H9 (cell line): ENCODE results near the gene RFPL3. TPM values are rescaled to one million over a fixed set of nuclear protein-coding genes. Genes with fewer than 3 reads are reported as not detected.

Source experiments
- DNase-seq: peaks from one replicate; pipeline ENCODE4 v3.0.0-alpha.2; 2017
- H2AFZ ChIP-seq: one replicate; pipeline ENCODE4 v1.6.1; 2013; ENCODE audit warnings: mild to moderate bottlenecking, low read length, control low read depth, moderate library complexity
- H2AK5ac ChIP-seq: 2 replicates; pipeline ENCODE4 v1.6.1; 2013; ENCODE audit warnings: low read length, control low read depth, mixed read lengths; ENCODE audit not compliant: insufficient read length
- H2BK120ac ChIP-seq: one replicate; pipeline ENCODE4 v1.6.1; 2013; ENCODE audit warnings: low read depth, mild to moderate bottlenecking, low read length, control low read depth, inconsistent platforms; ENCODE audit not compliant: poor library complexity, severe bottlenecking
- H2BK12ac ChIP-seq: 2 replicates; pipeline ENCODE4 v1.6.1; 2013; ENCODE audit warnings: low read length, control low read depth, mixed read lengths, low read depth; ENCODE audit not compliant: insufficient read length
- H2BK15ac ChIP-seq: 2 replicates; pipeline ENCODE4 v1.6.1; 2013; ENCODE audit warnings: low read depth, low read length, control low read depth
- H2BK20ac ChIP-seq: one replicate; pipeline ENCODE4 v1.6.1; 2013; ENCODE audit warnings: low read depth, mild to moderate bottlenecking, low read length, control low read depth, inconsistent platforms; ENCODE audit not compliant: poor library complexity, severe bottlenecking
- H2BK5ac ChIP-seq: 2 replicates; pipeline ENCODE4 v1.6.1; 2013; ENCODE audit warnings: low read length, control low read depth, mixed read lengths; ENCODE audit not compliant: insufficient read length
- H3K14ac ChIP-seq: 2 replicates; pipeline ENCODE4 v1.6.1; 2013; ENCODE audit warnings: low read length, control low read depth; ENCODE audit not compliant: insufficient read depth
- H3K18ac ChIP-seq: 2 replicates; pipeline ENCODE4 v1.6.1; 2013; ENCODE audit warnings: low read depth, mild to moderate bottlenecking, mixed read lengths, low read length, control low read depth; ENCODE audit not compliant: insufficient read length
- H3K23ac ChIP-seq: 2 replicates; pipeline ENCODE4 v1.6.1; 2013; ENCODE audit warnings: low read length, control low read depth, mixed read lengths, low read depth; ENCODE audit not compliant: insufficient read length
- H3K23me2 ChIP-seq: 2 replicates; pipeline ENCODE4 v1.6.1; 2013; ENCODE audit warnings: low read depth, mild to moderate bottlenecking, mixed read lengths, low read length, control low read depth; ENCODE audit not compliant: insufficient read length, poor library complexity, severe bottlenecking
- H3K27ac ChIP-seq: 2 replicates; pipeline ENCODE4 v1.5.1; 2013; ENCODE audit warnings: low read length, control low read depth, mixed read lengths, low read depth; ENCODE audit not compliant: insufficient read length
- H3K27me3 ChIP-seq: 2 replicates; pipeline ENCODE4 v1.6.1; 2013; ENCODE audit warnings: low read length, control low read depth, inconsistent platforms; ENCODE audit not compliant: insufficient read depth
- H3K4ac ChIP-seq: 2 replicates; pipeline ENCODE4 v1.6.1; 2013; ENCODE audit warnings: low read depth, mild to moderate bottlenecking, control low read depth, inconsistent platforms, low read length, moderate library complexity
- H3K4me1 ChIP-seq: 2 replicates; pipeline ENCODE4 v1.6.1; 2013; ENCODE audit warnings: low read length, control low read depth, inconsistent platforms; ENCODE audit not compliant: insufficient read depth
- H3K4me2 ChIP-seq: 2 replicates; pipeline ENCODE4 v1.6.1; 2013; ENCODE audit warnings: low read length, control low read depth, mixed read lengths; ENCODE audit not compliant: insufficient read length, insufficient read depth
- H3K56ac ChIP-seq: 2 replicates; pipeline ENCODE4 v1.6.1; 2013; ENCODE audit warnings: low read depth, mild to moderate bottlenecking, mixed read lengths, low read length, control low read depth; ENCODE audit not compliant: insufficient read length
- H3K79me1 ChIP-seq: 2 replicates; pipeline ENCODE4 v1.6.1; 2013; ENCODE audit warnings: low read depth, mild to moderate bottlenecking, moderate library complexity, low read length, control low read depth, inconsistent platforms; ENCODE audit not compliant: insufficient read depth, poor library complexity, severe bottlenecking
- H3K79me2 ChIP-seq: 2 replicates; pipeline ENCODE4 v1.6.1; 2013; ENCODE audit warnings: low read length, control low read depth, inconsistent platforms; ENCODE audit not compliant: insufficient read depth
- H3K9ac ChIP-seq: 2 replicates; pipeline ENCODE4 v1.6.1; 2013; ENCODE audit warnings: low read length, control low read depth, mixed read lengths; ENCODE audit not compliant: insufficient read length; ENCODE audit errors: extremely low read depth
- H3K9me3 ChIP-seq: one replicate; pipeline ENCODE4 v1.6.1; 2013; ENCODE audit warnings: low read depth, low read length, inconsistent platforms; ENCODE audit not compliant: control insufficient read depth
- H3T11ph ChIP-seq: one replicate; pipeline ENCODE4 v1.6.1; 2013; ENCODE audit warnings: mild to moderate bottlenecking, low read length, control low read depth, inconsistent platforms
- H4K20me1 ChIP-seq: one replicate; pipeline ENCODE4 v1.6.1; 2013; ENCODE audit not compliant: control insufficient read depth, insufficient read length, insufficient read depth
- H4K5ac ChIP-seq: 2 replicates; pipeline ENCODE4 v1.6.1; 2013; ENCODE audit warnings: low read depth, mild to moderate bottlenecking, mixed read lengths, low read length, control low read depth; ENCODE audit not compliant: insufficient read length
- H4K8ac ChIP-seq: replicated peaks from 2 replicates; pipeline ENCODE4 v1.6.1; 2013; ENCODE audit warnings: low read length, control low read depth, mixed read lengths, low read depth; ENCODE audit not compliant: insufficient read length
- H4K91ac ChIP-seq: 2 replicates; pipeline ENCODE4 v1.6.1; 2013; ENCODE audit warnings: low read depth, mild to moderate bottlenecking, moderate library complexity, mixed read lengths, low read length, control low read depth; ENCODE audit not compliant: insufficient read length
- H3K27ac Mint-ChIP-seq, 3 experiments: 2 replicates in 2 of 3; 3 replicates in 1 of 3; pipeline ENCODE4 v1.8.0; 2020 to 2021; ENCODE audit warnings: mixed read lengths in 3 of 3, mild to moderate bottlenecking in 1 of 3, moderate library complexity in 1 of 3
- H3K27me3 Mint-ChIP-seq: 2 replicates; pipeline ENCODE4 v1.8.0; 2021; ENCODE audit warnings: low read depth, mild to moderate bottlenecking, moderate library complexity, mixed read lengths
- H3K36me3 Mint-ChIP-seq, 3 experiments: 2 replicates in 2 of 3; 3 replicates in 1 of 3; pipeline ENCODE4 v1.8.0; 2020 to 2021; ENCODE audit warnings: low read depth in 3 of 3, mixed read lengths in 3 of 3; ENCODE audit not compliant: insufficient read depth in 1 of 3
- H3K4me1 Mint-ChIP-seq, 2 experiments: 2 replicates each; pipeline ENCODE4 v1.8.0; 2020; ENCODE audit warnings: mixed read lengths in 2 of 2
- H3K4me3 Mint-ChIP-seq, 2 experiments: 2 replicates in 1 of 2; 3 replicates in 1 of 2; pipeline ENCODE4 v1.8.0; 2020 to 2021; ENCODE audit warnings: mild to moderate bottlenecking in 2 of 2, mixed read lengths in 2 of 2, moderate library complexity in 1 of 2
- H3K9me3 Mint-ChIP-seq, 2 experiments: 2 replicates in 1 of 2; 3 replicates in 1 of 2; pipeline ENCODE4 v1.8.0; 2020; ENCODE audit warnings: mild to moderate bottlenecking in 2 of 2, mixed read lengths in 2 of 2, moderate library complexity in 1 of 2
- WGBS: extraction: QIAGEN DNeasy Blood & Tissue Kit; methylation state at CpG from one replicate; pipeline ENCODE4 v1.1.7; 2013; ENCODE audit warnings: missing lambda C conversion rate, low lambda C conversion rate, mixed read lengths; ENCODE audit not compliant: insufficient read length; ENCODE audit errors: extremely low coverage; 5-methylcytosine and 5-hydroxymethylcytosine counted together
- total RNA-seq: library from RNA; stranded (reverse); gene quantifications from 2 replicates; pipeline ENCODE4 v1.2.1, GENCODE V29; 2021
- TF ChIP-seq, protein P1 (sequence below): fragments of 200-600 bp; sonication (generic); conservative IDR thresholded peaks from 3 replicates; pipeline ENCODE4 v1.8.0; 2021; ENCODE audit warnings: antibody characterized with exemption, mild to moderate bottlenecking

RFPL3 gene
- total RNA-seq, 1 experiment from 2014 or later: not detected

GRCh38 chr22:32385681-32386080 is 28.0 kb downstream of the RFPL3 start:
- H4K20me1 ChIP-seq: no peaks in the 10 kb centered on the region

More at GRCh38 chr22:32385681-32386080, 28.0 kb downstream of the RFPL3 start:
- no peak overlapping the region for H4K8ac ChIP-seq
- no peak overlapping the region for H2BK120ac ChIP-seq
- no peak overlapping the region for H2AFZ ChIP-seq
- H3K4me1 ChIP-seq: no peaks in the 10 kb centered on the region
- no peak overlapping the region for H3K56ac ChIP-seq
- no peak overlapping the region for H3K9ac ChIP-seq
- no peaks in the 10 kb centered on the region for H3K23me2 ChIP-seq
- H3K79me1 ChIP-seq: no peaks in the 10 kb centered on the region
- DNase-seq: no peak
- H3K27ac ChIP-seq: no peak overlapping the region
- TF ChIP-seq, protein P1, sequence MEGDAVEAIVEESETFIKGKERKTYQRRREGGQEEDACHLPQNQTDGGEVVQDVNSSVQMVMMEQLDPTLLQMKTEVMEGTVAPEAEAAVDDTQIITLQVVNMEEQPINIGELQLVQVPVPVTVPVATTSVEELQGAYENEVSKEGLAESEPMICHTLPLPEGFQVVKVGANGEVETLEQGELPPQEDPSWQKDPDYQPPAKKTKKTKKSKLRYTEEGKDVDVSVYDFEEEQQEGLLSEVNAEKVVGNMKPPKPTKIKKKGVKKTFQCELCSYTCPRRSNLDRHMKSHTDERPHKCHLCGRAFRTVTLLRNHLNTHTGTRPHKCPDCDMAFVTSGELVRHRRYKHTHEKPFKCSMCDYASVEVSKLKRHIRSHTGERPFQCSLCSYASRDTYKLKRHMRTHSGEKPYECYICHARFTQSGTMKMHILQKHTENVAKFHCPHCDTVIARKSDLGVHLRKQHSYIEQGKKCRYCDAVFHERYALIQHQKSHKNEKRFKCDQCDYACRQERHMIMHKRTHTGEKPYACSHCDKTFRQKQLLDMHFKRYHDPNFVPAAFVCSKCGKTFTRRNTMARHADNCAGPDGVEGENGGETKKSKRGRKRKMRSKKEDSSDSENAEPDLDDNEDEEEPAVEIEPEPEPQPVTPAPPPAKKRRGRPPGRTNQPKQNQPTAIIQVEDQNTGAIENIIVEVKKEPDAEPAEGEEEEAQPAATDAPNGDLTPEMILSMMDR: no peak
- H4K91ac ChIP-seq: no peak overlapping the region
- no peak overlapping the region for H3K4me2 ChIP-seq
- H2BK5ac ChIP-seq: no peak overlapping the region
- H3K9me3 Mint-ChIP-seq: no peaks in the 10 kb centered on the region; a peak in 1 of 5 replicates
- H3K18ac ChIP-seq: no peak overlapping the region
- H3K79me2 ChIP-seq: no peaks in the 10 kb centered on the region
- H3K27me3 Mint-ChIP-seq: no peaks in the 10 kb centered on the region
- no peak overlapping the region for H2BK15ac ChIP-seq
- H3K23ac ChIP-seq: no peak overlapping the region
- WGBS: no CpG with 5 or more reads among the region's 1 CpG
- H4K5ac ChIP-seq: no peak overlapping the region
- no peak overlapping the region for H2AK5ac ChIP-seq
- no peak overlapping the region for H3K27ac Mint-ChIP-seq
- H3K4me3 Mint-ChIP-seq: no peak overlapping the region
- H3K4ac ChIP-seq: no peak overlapping the region
- no peak overlapping the region for H2BK20ac ChIP-seq
- no peaks in the 10 kb centered on the region for H3K9me3 ChIP-seq
- peaks cover 20 to 49% (median 48%) of the 10 kb centered on the region in 3 experiments for H3K36me3 Mint-ChIP-seq
- no peaks in the 10 kb centered on the region for H3K27me3 ChIP-seq
- no peak overlapping the region for H3K14ac ChIP-seq
- no peak overlapping the region for H3T11ph ChIP-seq
- H3K4me1 Mint-ChIP-seq: no peaks in the 10 kb centered on the region; a peak in 1 of 4 replicates
- no peak overlapping the region for H2BK12ac ChIP-seq
